ENCODE data around the gene ASZ1.

ASZ1 gene

GRCh38 chr7:117333168-117333567, 94.1 kb downstream of the ASZ1 start:
- H3K27ac ChIP-seq = no peak overlapping the region
- TF ChIP-seq CTCF (conservative IDR thresholded peaks at IDR 0.05) = no peak

GRCh38 chr7:117332031-117332430, 95.3 kb downstream of the ASZ1 start:
- no peak for TF ChIP-seq CTCF (conservative IDR thresholded peaks at IDR 0.05)
- no peak overlapping the region for H3K27ac ChIP-seq

- peak overlapping the region; percentile 99; the same call in 1 of the 2 replicates for H3K27ac ChIP-seq
- no peak for TF ChIP-seq CTCF (conservative IDR thresholded peaks at IDR 0.05)
Measured at GRCh38 chr7:117325836-117326235, 101.5 kb downstream of the ASZ1 start.

GRCh38 chr7:117324960-117325359, 102.3 kb downstream of the ASZ1 start:
- TF ChIP-seq CTCF (conservative IDR thresholded peaks at IDR 0.05) = no peak
- peak overlapping the region; percentile 99 for H3K27ac ChIP-seq

GRCh38 chr7:117323851-117324711, 103.2 kb downstream of the ASZ1 start:
- peak overlapping the region; percentile 99 for H3K27ac ChIP-seq
- TF ChIP-seq CTCF (conservative IDR thresholded peaks at IDR 0.05) = no peak

GRCh38 chr7:117323305-117323850, 103.9 kb downstream of the ASZ1 start:
- peak overlapping the region; percentile 99 for H3K27ac ChIP-seq
- TF ChIP-seq CTCF (conservative IDR thresholded peaks at IDR 0.05) = no peak

- no peak for TF ChIP-seq CTCF (conservative IDR thresholded peaks at IDR 0.05)
- H3K27ac ChIP-seq = peak within 1 kb of the TSS; percentile 99
Measured at GRCh38 chr7:117322741-117323304, 104.5 kb downstream of the ASZ1 start, which contains the start of gene WNT2. WNT2 (minus strand) TSS chr7:117323058; CDS start chr7:117322989, 69 bp downstream.
